GM23248 (cell line): ENCODE results near the gene PCED1B.

Experiments used
- EZH2 ChIP-seq: fragments of 200-600 bp; sonication (generic); IDR thresholded peaks from 2 replicates; pipeline ENCODE4 v1.6.1; 2018; ENCODE audit warnings: antibody characterized with exemption, mild to moderate bottlenecking; ENCODE audit not compliant: insufficient read depth, poor library complexity, severe bottlenecking
- EZH2phosphoT487 ChIP-seq: fragments of 200-600 bp; sonication (generic); IDR thresholded peaks from 2 replicates; pipeline ENCODE4 v1.6.1; 2018; ENCODE audit warnings: antibody characterized with exemption, moderate library complexity, mild to moderate bottlenecking, low read depth; ENCODE audit not compliant: insufficient read depth

GRCh38 chr12:47111392-47111778 is 32.0 kb downstream of the PCED1B start:
- no peak for TF ChIP-seq EZH2phosphoT487
- no peak for TF ChIP-seq EZH2
